Trophoblast cell (in vitro differentiated cells and primary cell): Measurements from ENCODE around the gene JAZF1.

Experiments used
- DNase-seq, 2 donors: peaks; one replicate each; pipeline ENCODE4 v3.0.0-alpha.2; 2016
- H2AFZ ChIP-seq: 2 replicates; pipeline ENCODE4 v1.6.1; 2013; ENCODE audit warnings: low read length, moderate library complexity, mild to moderate bottlenecking; ENCODE audit not compliant: insufficient read depth, poor library complexity
- H2AK5ac ChIP-seq: 2 replicates; pipeline ENCODE4 v1.6.1; 2013; ENCODE audit warnings: mild to moderate bottlenecking, low read length
- H2BK120ac ChIP-seq: 2 replicates; pipeline ENCODE4 v1.6.1; 2013; ENCODE audit warnings: low read length, mild to moderate bottlenecking, moderate library complexity; ENCODE audit not compliant: insufficient read depth, poor library complexity
- H2BK12ac ChIP-seq: 2 replicates; pipeline ENCODE4 v1.6.1; 2013; ENCODE audit warnings: mild to moderate bottlenecking, low read length, moderate library complexity
- H2BK5ac ChIP-seq: 2 replicates; pipeline ENCODE4 v1.6.1; 2013; ENCODE audit warnings: low read length, low read depth, moderate library complexity, mild to moderate bottlenecking; ENCODE audit not compliant: poor library complexity
- H3K14ac ChIP-seq: 2 replicates; pipeline ENCODE4 v1.6.1; 2013; ENCODE audit warnings: mild to moderate bottlenecking, low read length
- H3K18ac ChIP-seq: 2 replicates; pipeline ENCODE4 v1.6.1; 2013; ENCODE audit warnings: mild to moderate bottlenecking, low read length
- H3K23ac ChIP-seq: 2 replicates; pipeline ENCODE4 v1.6.1; 2013; ENCODE audit warnings: low read length
- H3K27ac ChIP-seq: 2 replicates; pipeline ENCODE4 v1.5.1; 2013; ENCODE audit warnings: low read depth, mild to moderate bottlenecking, inconsistent platforms, low read length, moderate library complexity
- H3K27me3 ChIP-seq: 2 replicates; pipeline ENCODE4 v1.6.1; 2013; ENCODE audit warnings: inconsistent platforms, mild to moderate bottlenecking, low read length, moderate library complexity; ENCODE audit not compliant: insufficient read depth
- H3K36me3 ChIP-seq, 2 experiments: 1 replicate in 1 of 2; 2 replicates in 1 of 2; pipeline ENCODE4 v1.6.1; 2013; ENCODE audit warnings: low read length in 2 of 2, mild to moderate bottlenecking in 2 of 2, moderate library complexity in 1 of 2; ENCODE audit not compliant: insufficient read depth in 2 of 2, control insufficient read depth in 1 of 2
- H3K4ac ChIP-seq: 2 replicates; pipeline ENCODE4 v1.6.1; 2013; ENCODE audit warnings: low read depth, mild to moderate bottlenecking, low read length, moderate library complexity
- H3K4me1 ChIP-seq, 2 experiments: 1 replicate in 1 of 2; 2 replicates in 1 of 2; pipeline ENCODE4 v1.6.1; 2013; ENCODE audit warnings: low read length in 2 of 2, mild to moderate bottlenecking in 2 of 2, moderate library complexity in 1 of 2; ENCODE audit not compliant: insufficient read depth in 2 of 2, control insufficient read depth in 1 of 2
- H3K4me2 ChIP-seq: 2 replicates; pipeline ENCODE4 v1.6.1; 2013; ENCODE audit warnings: inconsistent platforms, mild to moderate bottlenecking, low read length, moderate library complexity
- H3K4me3 ChIP-seq: 2 replicates; pipeline ENCODE4 v1.5.1; 2013; ENCODE audit warnings: mild to moderate bottlenecking, low read depth, low read length, inconsistent platforms
- H3K79me1 ChIP-seq: one replicate; pipeline ENCODE4 v1.6.1; 2013; ENCODE audit warnings: low read length
- H3K79me2 ChIP-seq: 2 replicates; pipeline ENCODE4 v1.6.1; 2013; ENCODE audit warnings: low read length, mild to moderate bottlenecking; ENCODE audit not compliant: control insufficient read depth, insufficient read depth, poor library complexity
- H3K9ac ChIP-seq: 2 replicates; pipeline ENCODE4 v1.6.1; 2013; ENCODE audit warnings: mild to moderate bottlenecking, low read length
- H3K9me3 ChIP-seq: 2 replicates; pipeline ENCODE4 v1.6.1; 2013; ENCODE audit warnings: low read depth, mild to moderate bottlenecking, control low read depth, inconsistent platforms, low read length; ENCODE audit not compliant: insufficient read depth
- H4K12ac ChIP-seq: 2 replicates; pipeline ENCODE4 v1.6.1; 2013; ENCODE audit warnings: low read depth, mild to moderate bottlenecking, low read length, moderate library complexity
- H4K8ac ChIP-seq: 2 replicates; pipeline ENCODE4 v1.6.1; 2013; ENCODE audit warnings: low read depth, mild to moderate bottlenecking, low read length, moderate library complexity
- H4K91ac ChIP-seq: one replicate; pipeline ENCODE4 v1.6.1; 2013; ENCODE audit warnings: low read depth, mild to moderate bottlenecking, low read length, moderate library complexity
- WGBS: extraction: QIAGEN DNeasy Blood & Tissue Kit; methylation state at CpG from one replicate; pipeline ENCODE4 v1.1.7; 2013; ENCODE audit warnings: missing lambda C conversion rate; ENCODE audit not compliant: insufficient read length, insufficient coverage; ENCODE audit errors: extremely low coverage; 5-methylcytosine and 5-hydroxymethylcytosine counted together

The JAZF1 gene

GRCh38 chr7:28128608-28129007 lies 52.0 kb downstream of the JAZF1 start:
- H3K27me3 ChIP-seq = no peaks in the 10 kb centered on the region
- no peak overlapping the region for H2BK120ac ChIP-seq
- H4K12ac ChIP-seq = no peak overlapping the region
- no peak overlapping the region for H3K9ac ChIP-seq
- no peak overlapping the region for H3K23ac ChIP-seq
- H4K91ac ChIP-seq = no peak overlapping the region
- H3K79me2 ChIP-seq = no peaks in the 10 kb centered on the region
- H2BK5ac ChIP-seq = no peak overlapping the region
- H3K4ac ChIP-seq = no peak overlapping the region
- H3K36me3 ChIP-seq = no peaks in the 10 kb centered on the region
- H3K18ac ChIP-seq = no peak overlapping the region
- H2AFZ ChIP-seq = no peak overlapping the region
- H3K14ac ChIP-seq = no peak overlapping the region
- no peaks in the 10 kb centered on the region for H3K79me1 ChIP-seq
- no peak overlapping the region for H3K4me3 ChIP-seq
- no peak overlapping the region for H2BK12ac ChIP-seq
- H2AK5ac ChIP-seq = no peak overlapping the region
- H3K4me2 ChIP-seq = no peak overlapping the region
- H3K27ac ChIP-seq = no peak overlapping the region
- H3K9me3 ChIP-seq = no peaks in the 10 kb centered on the region
- DNase-seq = peak in 1 of 2 donors; percentile 20
- H3K4me1 ChIP-seq = peaks cover 0 to 3% of the 10 kb centered on the region in 2 experiments
- no peak overlapping the region for H4K8ac ChIP-seq

GRCh38 chr7:28126410-28127041 lies 54.1 kb downstream of the JAZF1 start:
- Histone ChIP-seq H4K12ac (no peak overlapping the region), H3K9ac (no peak overlapping the region), H3K36me3 (no peaks in the 10 kb centered on the region), H3K27ac (no peak overlapping the region), H3K4ac (no peak overlapping the region), H3K23ac (no peak overlapping the region), H3K4me2 (no peak overlapping the region), H3K79me2 (no peaks in the 10 kb centered on the region), H2AFZ (no peak overlapping the region), H3K27me3 (no peaks in the 10 kb centered on the region), H3K4me1 (peaks cover 0 to 3% of the 10 kb centered on the region in 2 experiments), H2AK5ac (no peak overlapping the region), H3K79me1 (no peaks in the 10 kb centered on the region), H3K9me3 (no peaks in the 10 kb centered on the region), H4K8ac (no peak overlapping the region), H3K18ac (no peak overlapping the region), H4K91ac (no peak overlapping the region), H2BK120ac (no peak overlapping the region), H2BK12ac (no peak overlapping the region), H3K14ac (no peak overlapping the region), H3K4me3 (no peak overlapping the region), H2BK5ac (no peak overlapping the region)
- WGBS = no CpG with 5 or more reads among the region's 5 CpGs
- DNase-seq = no peak

- Histone ChIP-seq H3K14ac (no peak overlapping the region), H3K27ac (no peak overlapping the region), H4K8ac (no peak overlapping the region), H3K27me3 (no peaks in the 10 kb centered on the region), H2AK5ac (no peak overlapping the region), H4K12ac (no peak overlapping the region), H2BK120ac (no peak overlapping the region), H3K79me2 (no peaks in the 10 kb centered on the region), H2AFZ (no peak overlapping the region), H2BK12ac (no peak overlapping the region), H3K9ac (no peak overlapping the region), H4K91ac (no peak overlapping the region), H3K4me3 (no peak overlapping the region), H3K4me1 (peaks cover 0 to 3% of the 10 kb centered on the region in 2 experiments), H3K9me3 (no peaks in the 10 kb centered on the region), H3K79me1 (no peaks in the 10 kb centered on the region), H3K23ac (no peak overlapping the region), H3K4me2 (no peak overlapping the region), H3K36me3 (no peaks in the 10 kb centered on the region), H3K4ac (no peak overlapping the region), H3K18ac (no peak overlapping the region), H2BK5ac (no peak overlapping the region)
- no CpG with 5 or more reads among the region's 4 CpGs for WGBS
- peak in 1 of 2 donors; percentile 39 for DNase-seq
These were observed 54.9 kb downstream of the JAZF1 start for GRCh38 chr7:28125431-28126409.

GRCh38 chr7:28124413-28124812 lies 56.2 kb downstream of the JAZF1 start:
- no peak overlapping the region for H2BK12ac ChIP-seq
- H2AFZ ChIP-seq = no peak overlapping the region
- no peak overlapping the region for H3K14ac ChIP-seq
- no peak overlapping the region for H4K91ac ChIP-seq
- no peak overlapping the region for H4K8ac ChIP-seq
- DNase-seq = no peak
- H3K4me1 ChIP-seq = peaks cover 0 to 3% of the 10 kb centered on the region in 2 experiments
- H3K36me3 ChIP-seq = no peaks in the 10 kb centered on the region
- H3K79me1 ChIP-seq = no peaks in the 10 kb centered on the region
- no peaks in the 10 kb centered on the region for H3K27me3 ChIP-seq
- H3K18ac ChIP-seq = no peak overlapping the region
- no peak overlapping the region for H3K9ac ChIP-seq
- no peak overlapping the region for H3K27ac ChIP-seq
- no peak overlapping the region for H2BK5ac ChIP-seq
- no peak overlapping the region for H2BK120ac ChIP-seq
- H3K9me3 ChIP-seq = no peaks in the 10 kb centered on the region
- no peak overlapping the region for H2AK5ac ChIP-seq
- no peaks in the 10 kb centered on the region for H3K79me2 ChIP-seq
- no peak overlapping the region for H3K4ac ChIP-seq
- H3K4me2 ChIP-seq = no peak overlapping the region
- H3K4me3 ChIP-seq = no peak overlapping the region
- no peak overlapping the region for H4K12ac ChIP-seq
- WGBS = no CpG with 5 or more reads among the region's 2 CpGs
- H3K23ac ChIP-seq = no peak overlapping the region
